GM19372 (cell line): ENCODE data around the gene SLC25A21.

ENCODE experiments used
- ATAC-seq: cut with Tn5 transposase; IDR thresholded peaks from one replicate; pipeline ENCODE4 v1.9.1; 2021; ENCODE audit warnings: mild to moderate bottlenecking, low read depth, moderate library complexity; ENCODE audit not compliant: unreplicated experiment

Gene SLC25A21

DNA sequence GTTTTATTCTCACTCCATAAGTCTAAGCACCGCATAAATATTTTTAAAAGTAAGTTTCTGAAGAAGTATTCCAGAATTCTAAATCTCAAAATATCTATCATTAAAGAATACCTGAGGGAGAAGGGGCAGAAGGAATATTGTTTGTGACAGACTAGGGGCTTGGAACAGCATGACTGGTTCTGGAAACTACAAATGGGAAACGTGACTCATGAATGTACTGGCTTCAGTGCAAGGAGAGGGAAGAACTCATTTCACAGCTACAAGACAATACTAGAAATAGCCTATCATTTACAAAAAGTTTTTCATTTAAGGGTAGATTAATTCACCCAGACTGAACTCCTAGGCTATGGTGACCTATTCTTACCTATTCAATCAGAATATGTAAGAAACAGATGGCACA, 121.3 kb downstream of the SLC25A21 start:
- ATAC-seq: no peak

DNA sequence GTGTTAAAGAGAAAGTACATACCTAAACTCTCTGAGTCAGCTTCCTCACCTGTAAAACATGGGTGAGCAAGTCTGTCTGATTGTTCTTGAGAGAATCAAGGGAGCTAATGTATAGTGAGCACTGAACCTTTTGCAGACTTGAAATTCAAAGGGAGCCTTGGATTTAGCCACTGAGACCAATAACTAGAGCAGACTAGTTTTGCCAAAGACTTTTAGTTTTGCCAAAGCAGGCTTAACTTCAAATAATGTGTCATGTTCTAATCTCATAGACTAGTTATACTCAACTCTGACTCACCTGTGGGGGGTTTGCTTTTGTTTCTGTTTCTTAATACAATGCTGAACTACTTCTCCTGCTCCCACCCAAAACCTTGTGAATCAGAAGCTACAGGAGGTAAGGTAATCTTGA, 123.7 kb downstream of the SLC25A21 start:
- no peak for ATAC-seq

DNA sequence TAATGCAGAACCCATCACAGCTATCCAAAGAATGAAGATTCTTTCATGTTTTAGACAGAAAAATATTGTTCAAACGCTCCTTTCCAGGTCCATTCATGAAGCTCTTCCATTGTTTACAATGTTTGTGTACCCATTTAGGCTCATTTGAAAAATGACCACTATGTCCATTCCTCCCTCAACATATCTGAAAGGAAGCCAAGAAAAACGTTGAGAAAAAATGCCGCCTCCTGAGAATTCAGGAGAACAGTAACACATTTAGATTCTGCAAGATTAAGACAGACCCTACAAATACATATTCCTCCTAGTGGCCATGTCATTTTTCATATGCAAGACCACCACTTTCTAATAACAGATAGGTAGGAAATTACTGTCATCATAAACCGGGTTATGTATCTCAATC, 124.4 kb downstream of the SLC25A21 start:
- no peak for ATAC-seq

DNA sequence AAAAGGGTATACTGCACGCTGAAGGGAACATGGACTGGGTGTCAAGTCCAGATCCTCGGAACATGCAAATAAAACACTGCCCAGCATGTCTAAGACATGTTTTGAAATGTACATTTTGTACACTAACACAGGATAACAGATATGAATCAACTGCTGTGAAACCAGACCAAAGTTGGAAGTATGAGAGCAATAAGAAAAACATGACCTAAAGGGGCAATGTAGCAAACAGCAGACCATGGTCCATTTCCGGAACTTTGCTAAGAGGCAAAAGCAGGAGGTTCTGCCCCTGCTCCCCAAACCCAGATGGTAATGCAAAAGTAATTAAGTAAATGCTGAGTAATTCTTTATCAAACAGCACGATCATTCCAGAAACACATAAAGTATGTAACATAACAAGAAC, 125.2 kb downstream of the SLC25A21 start:
- no peak for ATAC-seq

DNA sequence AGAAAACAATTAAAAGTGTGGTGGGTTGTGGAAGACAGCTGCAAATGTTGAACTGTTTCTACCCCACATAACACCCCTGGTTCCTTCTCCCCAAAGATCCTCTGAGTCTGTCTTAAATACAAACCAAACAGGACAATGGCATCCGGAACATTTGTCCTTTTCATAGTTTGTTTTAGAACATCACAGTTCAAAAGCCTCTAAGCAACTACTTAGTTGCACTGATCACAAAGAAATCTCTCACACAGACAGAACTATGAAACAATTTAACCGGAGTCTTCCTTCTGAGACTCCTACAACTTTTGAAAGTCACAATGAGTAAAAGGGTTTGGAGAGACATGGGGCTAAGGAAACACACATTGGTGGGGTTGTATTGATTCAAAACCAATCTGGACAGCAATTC, 125.6 kb downstream of the SLC25A21 start:
- ATAC-seq: no peak

DNA sequence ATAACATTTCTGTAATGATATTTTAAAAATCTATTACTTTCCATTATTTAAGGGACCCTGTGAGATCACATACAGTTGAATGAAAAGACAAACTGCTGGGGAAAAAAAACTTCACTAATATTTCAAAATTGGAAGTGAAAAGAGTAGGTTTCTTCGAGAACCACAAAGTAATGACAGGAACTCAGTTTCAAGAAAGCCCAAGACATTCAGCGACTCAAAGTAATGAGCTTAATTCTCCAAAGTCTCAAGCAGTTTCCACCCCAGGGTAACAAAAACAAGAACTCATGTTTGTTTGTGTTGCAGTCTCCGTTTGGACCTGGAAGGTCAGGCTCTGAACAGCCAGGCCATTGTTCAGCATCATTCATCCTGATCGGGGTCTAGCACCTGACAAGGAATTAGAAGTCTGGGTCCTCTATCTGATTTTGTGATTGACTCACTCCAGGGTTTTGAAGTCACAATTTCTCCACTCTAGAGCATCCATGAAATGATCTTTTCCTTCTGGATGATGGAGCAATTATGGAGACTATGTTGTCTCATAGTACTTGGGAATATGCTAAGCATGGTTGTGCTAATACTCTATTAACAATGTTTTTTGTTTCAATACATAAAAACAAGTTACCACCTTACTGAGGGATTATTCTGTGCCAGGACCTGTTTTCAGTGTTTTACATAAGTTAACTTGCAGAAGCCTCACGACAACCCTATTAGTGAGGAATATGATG, 126.9 kb downstream of the SLC25A21 start:
- no peak for ATAC-seq

DNA sequence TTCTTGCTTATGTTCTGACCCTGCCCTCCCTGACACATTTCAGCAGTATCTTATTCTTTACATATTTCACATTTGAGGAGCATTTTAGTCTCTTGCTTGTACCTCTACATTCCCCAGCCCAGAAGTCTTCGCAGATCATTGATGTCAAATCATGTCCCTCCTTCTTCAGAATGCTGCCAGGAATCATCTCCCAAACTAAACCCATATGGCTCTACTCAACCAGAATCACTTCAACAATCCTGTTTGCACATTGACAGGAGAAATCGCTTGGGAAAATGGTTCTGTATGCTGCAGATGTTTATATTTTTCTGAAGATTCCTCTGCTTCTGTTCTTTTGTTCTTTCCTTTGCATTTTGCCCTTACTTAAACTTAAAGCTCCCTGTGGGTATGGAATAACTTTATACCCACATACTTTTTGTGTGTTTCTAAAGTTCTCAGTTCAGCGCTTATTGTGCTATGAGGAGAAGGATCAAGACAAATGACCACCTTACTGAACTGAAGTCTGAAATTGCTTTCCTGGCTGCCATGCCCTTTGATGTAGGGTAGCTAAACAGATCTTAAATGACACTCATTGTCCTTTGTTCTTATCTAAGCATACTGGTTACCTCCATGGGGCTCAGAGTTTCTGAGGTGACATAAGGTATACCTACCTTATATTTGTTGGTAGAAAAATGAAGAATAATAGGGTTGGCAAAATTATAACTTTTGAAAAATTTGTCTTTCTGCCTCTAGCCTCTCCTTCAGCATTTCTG, 134.6 kb downstream of the SLC25A21 start:
- no peak for ATAC-seq

DNA sequence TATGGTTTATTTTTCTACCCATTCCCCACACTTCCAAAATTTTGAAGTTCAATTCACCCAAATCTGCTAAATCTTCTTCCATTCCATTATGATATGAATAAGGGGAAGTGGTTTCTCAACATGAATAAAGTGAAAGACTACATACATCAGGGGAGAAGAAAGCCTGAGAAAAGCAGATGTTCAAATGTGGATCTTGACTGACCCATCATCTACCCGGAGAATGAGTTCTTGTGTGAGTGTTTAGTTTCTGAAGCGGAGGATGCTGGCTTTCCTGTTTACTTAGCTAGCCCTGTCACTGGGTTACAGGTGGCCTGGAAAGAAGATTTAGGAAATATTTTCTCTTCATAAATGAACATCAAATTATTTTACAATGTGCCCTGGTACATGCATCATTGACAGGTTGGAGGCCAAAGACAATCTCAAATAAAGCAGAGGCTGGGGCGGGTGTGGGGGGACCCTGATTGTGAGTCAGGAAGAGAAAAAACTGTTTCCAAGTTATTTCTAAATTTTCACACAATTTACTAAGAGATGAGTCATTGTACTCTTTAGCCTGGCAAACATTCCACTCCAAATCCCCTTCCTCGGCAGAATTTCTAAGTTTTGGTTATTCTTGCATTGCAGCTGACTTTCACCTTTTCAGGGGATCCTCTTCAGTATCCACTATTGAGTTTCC, 135.6 kb downstream of the SLC25A21 start:
- ATAC-seq: no peak

DNA sequence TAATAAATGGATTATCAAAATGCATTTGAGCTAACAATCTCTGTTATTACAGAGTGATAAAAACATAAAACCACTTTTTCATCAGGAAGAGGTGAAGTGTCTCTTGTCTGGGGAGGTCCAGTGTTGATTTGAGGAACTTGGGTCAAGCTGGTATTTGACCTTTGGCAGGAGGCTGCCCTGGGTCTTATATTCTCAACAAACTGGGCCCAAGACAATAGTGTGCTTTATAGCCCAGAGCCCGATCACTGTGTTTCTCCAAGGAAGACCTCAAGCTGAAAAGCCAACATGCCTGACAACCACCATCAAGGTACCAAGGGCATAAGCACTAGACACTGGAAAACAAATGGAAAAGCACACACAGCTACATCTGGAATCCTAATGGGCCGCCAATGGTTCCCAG, 137.0 kb downstream of the SLC25A21 start:
- ATAC-seq: no peak

DNA sequence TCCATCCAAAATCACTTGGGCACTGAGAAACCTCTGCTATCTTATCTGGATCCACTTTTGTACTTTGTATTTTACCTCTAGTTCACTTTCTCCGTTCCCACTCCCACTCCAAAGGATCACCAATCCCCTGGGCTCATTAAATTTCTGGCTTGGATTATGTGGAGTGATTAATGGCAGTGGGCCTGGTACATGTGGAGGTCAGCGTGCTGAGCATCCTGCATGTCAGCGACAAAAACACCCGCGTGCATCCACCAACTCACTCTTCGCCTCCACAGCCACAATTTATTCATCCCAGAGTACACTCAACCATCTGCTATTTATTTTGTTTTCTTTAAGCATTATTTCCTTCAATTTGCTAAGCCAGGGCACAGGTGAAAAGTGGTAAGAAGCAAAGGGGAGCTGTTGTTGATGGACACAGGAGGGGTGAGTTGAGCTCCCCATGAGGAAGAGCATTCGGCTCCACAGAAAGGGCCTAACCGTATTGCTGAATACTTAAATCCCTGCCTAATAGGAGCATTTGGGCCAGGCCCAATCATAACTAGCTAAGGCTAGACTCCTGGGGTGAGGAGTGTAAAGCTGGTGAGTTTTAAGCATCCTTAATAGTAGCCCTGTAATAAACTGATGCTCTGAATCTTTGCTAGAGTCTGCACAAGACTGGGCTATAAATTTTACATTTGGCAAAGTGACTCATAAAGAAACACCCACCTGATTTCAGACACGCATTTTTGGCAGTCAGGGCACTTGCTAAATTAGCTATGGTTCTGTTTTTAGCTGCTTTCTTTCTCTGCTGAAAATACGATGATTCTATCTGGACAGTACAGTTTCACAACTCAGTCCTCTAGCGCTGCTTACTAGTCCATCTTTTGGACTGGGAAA, 137.8 kb downstream of the SLC25A21 start:
- no peak for ATAC-seq

DNA sequence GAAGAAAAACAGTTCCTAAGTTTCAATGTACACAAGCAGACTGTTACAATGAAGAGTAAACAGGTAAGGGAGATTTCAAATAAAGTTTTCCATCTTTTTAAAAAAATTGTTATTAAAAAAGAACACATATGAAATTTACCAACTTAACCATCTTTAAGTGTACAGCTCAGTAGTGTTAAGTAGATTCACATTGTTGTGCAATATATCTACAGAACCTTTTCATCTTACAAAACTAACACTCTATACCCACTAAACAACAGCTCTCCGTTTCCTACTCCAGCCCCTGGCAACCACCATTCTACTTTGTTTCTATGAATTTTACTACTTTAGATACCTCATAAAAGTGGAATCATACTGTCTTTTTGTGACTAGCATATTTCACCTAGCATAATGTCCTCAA, 139.5 kb downstream of the SLC25A21 start:
- ATAC-seq: no peak

DNA sequence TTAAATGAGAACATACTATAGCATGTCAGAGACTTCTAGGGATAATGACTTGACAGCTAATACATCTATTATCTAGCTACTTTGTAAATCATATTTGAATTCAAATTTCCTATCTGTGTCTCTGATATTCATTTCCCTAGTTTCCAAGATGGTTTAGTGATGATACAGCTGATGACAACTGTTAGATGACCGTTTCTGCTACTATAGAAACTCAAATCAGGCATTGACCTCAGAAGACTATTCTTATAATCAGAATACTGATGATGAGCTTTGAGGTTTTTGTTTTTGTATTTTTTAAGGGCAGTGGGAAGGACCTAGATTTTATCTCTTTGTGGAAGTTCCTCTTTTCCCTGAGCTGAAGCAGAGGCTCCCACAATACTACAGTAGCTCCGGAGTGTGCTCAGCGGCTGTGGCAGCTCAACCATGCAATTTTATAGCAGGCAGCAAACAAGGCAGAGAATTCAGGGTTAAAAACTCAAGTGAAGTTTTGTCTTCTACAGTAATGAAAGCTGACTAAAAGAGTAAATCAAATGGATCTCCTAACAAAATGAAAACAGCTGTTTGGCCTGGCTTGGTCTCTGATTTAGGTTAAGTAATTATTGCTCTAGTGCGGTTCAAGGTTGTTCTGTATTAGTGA, 145.1 kb downstream of the SLC25A21 start:
- no peak for ATAC-seq

DNA sequence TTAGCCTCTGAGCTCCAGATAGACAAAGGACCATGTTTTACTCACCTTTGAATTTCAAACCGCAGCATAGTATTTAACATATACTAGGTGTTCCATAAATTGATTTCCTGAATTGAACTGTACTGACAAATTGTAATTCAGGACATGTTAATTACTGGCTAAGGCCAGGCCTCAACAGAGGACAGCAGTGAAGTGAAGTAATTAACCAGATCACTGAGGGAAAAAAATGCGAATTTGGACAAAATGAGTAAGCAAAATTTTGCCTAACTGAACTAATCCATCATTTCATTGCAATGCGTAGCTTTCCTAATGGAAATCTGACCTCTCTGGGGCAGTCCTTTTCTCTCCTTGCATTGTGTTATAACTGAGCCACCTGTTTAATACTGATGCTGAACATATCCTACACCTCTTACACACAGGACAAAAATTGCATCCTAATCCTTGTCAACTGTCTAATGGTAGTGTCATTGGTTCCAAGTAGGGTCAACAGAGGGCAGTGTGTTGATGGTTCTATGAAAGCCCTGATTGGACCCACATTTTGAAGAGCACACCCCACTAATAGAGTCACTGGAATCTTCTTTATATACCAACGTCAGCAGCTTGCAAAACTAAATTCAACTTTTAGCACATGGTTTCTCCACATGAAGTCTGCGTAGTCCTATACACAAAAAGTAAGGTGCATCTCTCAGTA, 148.4 kb downstream of the SLC25A21 start:
- no peak for ATAC-seq

DNA sequence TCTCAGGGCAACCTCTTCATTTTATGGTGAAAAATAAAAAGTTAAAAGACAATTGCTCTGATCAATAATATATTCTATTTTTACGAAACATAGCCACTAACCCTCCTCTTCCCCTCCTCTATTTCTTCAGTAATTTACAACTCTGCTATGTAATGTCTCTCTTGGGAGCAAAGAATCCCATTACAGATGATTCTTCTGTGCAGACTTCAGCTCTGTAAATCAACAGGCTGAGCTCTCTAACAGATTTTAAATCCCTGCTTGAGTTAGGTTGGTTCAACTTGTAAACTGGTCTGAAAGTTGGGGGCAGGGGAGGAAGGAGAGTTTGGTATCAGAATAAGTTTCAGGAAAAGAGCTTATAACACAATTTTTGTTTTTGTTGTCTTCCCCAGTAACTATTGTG, 151.0 kb downstream of the SLC25A21 start:
- ATAC-seq: no peak

DNA sequence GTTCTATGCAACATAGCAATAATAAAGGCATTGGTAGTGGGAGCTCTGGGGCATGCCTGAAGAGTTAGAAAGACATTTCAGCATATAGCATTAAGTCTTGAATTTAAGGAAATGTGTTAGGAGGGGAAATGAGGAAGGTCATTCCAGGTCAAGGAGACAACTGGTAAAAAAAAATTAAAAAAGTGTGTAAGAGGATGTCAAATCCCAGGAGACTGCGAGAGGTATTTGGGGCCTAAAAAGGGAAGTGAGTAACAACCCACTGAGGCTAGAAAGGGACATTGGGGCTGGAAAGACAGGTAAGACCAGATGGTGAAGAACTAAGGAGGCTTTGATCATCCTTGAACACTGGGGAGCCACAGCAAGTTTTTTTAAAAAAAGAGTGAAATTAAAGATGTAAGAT, 152.9 kb downstream of the SLC25A21 start:
- ATAC-seq: no peak

DNA sequence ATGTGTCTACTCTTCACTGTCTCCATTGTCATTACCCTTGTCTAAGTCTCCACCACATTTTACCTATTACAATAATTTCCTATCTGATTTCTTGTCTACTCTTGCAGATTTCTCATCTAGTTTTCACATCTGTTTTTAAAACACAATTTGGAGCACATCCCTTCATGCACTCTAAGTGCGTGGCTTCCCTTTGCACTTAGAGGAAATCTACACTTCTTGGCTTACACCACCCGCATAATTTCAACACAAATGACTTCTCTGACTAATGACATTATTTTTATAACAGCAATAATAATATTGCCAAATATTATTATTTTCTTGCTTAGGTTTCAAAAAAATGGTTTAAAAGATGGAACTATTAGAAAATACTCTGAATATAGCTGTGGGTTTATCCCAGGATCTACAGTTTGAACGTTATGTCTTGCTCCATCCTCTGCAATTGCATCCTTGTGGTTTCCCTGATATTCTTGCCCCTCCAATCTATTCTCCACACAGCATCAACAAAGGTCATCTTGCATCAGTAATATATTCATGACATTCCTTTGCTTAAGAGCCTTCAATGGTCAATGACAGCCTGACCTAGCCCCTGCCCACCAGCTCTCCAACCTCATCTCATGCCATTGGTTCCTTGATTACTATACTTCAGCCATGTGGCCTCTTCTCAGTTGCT, 153.7 kb downstream of the SLC25A21 start:
- no peak for ATAC-seq

DNA sequence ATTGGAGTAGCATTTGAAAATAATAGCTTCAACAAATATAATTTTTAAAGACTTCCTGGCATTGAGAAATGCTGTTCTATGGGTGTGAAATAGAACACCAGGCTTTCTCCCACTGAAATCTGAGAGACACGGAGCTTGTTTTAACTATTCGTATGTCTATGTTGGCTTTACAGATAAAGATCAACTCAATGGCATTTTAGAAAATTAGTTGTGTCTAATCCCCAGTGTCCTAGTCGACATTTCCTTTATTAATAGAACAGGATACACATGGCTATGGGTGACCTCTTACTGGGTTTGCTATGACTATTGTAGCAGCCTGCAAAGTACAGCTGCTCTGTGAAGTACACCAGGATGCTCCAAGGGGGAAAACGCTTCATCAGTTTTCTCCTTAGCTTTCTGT, 159.3 kb downstream of the SLC25A21 start:
- no peak for ATAC-seq

DNA sequence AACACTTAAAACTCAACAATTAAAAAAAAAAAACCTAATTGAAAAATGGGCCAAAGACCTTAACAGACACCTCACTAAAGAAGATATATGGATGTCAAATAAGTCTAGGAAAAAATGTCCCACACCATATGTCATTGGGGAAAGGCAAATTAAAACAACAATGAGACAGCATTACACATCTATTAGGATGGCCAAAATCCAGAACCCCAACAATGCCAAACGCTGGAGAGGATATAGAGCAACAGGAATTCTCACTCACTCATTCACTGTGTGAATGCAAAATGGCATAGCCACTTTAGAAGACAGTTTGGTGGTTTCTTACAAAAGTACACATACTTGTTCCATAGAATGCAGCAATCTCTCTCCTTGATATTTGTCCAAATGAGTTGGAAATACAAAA, 173.7 kb downstream of the SLC25A21 start:
- no peak for ATAC-seq

DNA sequence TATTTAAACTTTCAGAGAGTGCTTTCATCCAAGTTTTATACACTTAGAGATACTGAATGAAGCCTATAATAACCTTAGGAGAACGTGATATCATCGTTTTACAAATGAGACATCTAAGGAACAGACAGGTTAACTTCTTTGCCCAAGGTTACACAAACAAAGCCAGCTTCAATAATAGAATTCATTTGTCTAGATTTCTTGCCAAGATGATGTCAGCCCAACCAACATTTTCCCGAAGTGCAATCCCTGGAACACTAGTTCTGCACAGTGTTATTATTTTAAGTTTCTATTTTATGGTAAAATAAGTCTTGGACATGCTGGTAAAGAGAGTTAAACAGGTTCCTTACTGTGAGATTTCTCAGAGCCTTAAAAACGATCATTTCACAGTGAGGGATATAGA, 174.6 kb downstream of the SLC25A21 start:
- no peak for ATAC-seq
